Endodermal cell (in vitro differentiated cells): ENCODE results near the gene SLC22A14. TPM values are rescaled to one million over a fixed set of nuclear protein-coding genes. Genes with fewer than 3 reads are reported as not detected.

Experiments
- DNase-seq: peaks from one replicate; pipeline ENCODE4 v3.0.0-alpha.2; 2017
- H3K27ac ChIP-seq: 2 replicates; pipeline ENCODE4 v1.5.1; 2013; ENCODE audit warnings: mild to moderate bottlenecking, low read depth, low read length, moderate library complexity
- H3K27me3 ChIP-seq: 2 replicates; pipeline ENCODE4 v1.6.1; 2013; ENCODE audit warnings: mild to moderate bottlenecking, low read length, moderate library complexity; ENCODE audit not compliant: insufficient read depth, control insufficient read depth, poor library complexity, severe bottlenecking
- H3K36me3 ChIP-seq: 2 replicates; pipeline ENCODE4 v1.7.0; 2013; ENCODE audit warnings: mild to moderate bottlenecking, low read length, moderate library complexity; ENCODE audit not compliant: control insufficient read depth, insufficient read depth
- H3K4me1 ChIP-seq: one replicate; pipeline ENCODE4 v1.7.0; 2013; ENCODE audit warnings: low read length; ENCODE audit not compliant: control insufficient read depth, insufficient read depth
- H3K4me3 ChIP-seq: 2 replicates; pipeline ENCODE4 v1.5.1; 2013; ENCODE audit warnings: mild to moderate bottlenecking, low read length, moderate library complexity
- H3K9ac ChIP-seq: 2 replicates; pipeline ENCODE4 v1.6.1; 2013; ENCODE audit warnings: mild to moderate bottlenecking, low read length, moderate library complexity; ENCODE audit not compliant: poor library complexity, severe bottlenecking; ENCODE audit errors: extremely low read depth
- H3K9me3 ChIP-seq: 2 replicates; pipeline ENCODE4 v1.6.1; 2013; ENCODE audit warnings: mild to moderate bottlenecking, low read length, moderate library complexity; ENCODE audit not compliant: control insufficient read depth
- H3K27ac Mint-ChIP-seq: 2 replicates; pipeline ENCODE4 v1.8.0; 2020; ENCODE audit warnings: mixed read lengths
- H3K27me3 Mint-ChIP-seq: 2 replicates; pipeline ENCODE4 v1.8.0; 2021; ENCODE audit warnings: mild to moderate bottlenecking, mixed read lengths; ENCODE audit not compliant: insufficient read depth
- H3K36me3 Mint-ChIP-seq: 2 replicates; pipeline ENCODE4 v1.8.0; 2020; ENCODE audit warnings: low read depth, mixed read lengths
- H3K4me1 Mint-ChIP-seq: 2 replicates; pipeline ENCODE4 v1.8.0; 2020; ENCODE audit warnings: mixed read lengths
- H3K4me3 Mint-ChIP-seq: 2 replicates; pipeline ENCODE4 v1.8.0; 2020; ENCODE audit warnings: mild to moderate bottlenecking, moderate library complexity, mixed read lengths
- H3K9me3 Mint-ChIP-seq: 2 replicates; pipeline ENCODE4 v1.8.0; 2020; ENCODE audit warnings: mild to moderate bottlenecking, mixed read lengths
- WGBS, 2 experiments: methylation state at CpG; one replicate each; pipeline versions ENCODE4 v1.1.5 to v1.1.7; 2013; ENCODE audit warnings: missing lambda C conversion rate in 2 of 2, mixed read lengths in 1 of 2; ENCODE audit not compliant: insufficient coverage in 1 of 2, insufficient read length in 1 of 2; 5-methylcytosine and 5-hydroxymethylcytosine counted together
- total RNA-seq, 2 donors: library from RNA; stranded (reverse); fragmentation: NEBNext Ultra II Directional in 1 of 2; extraction: Animal tissue kit (Norgen Biotek cat#: 25700) in 1 of 2; gene quantifications; 2 replicates in 1 of 2; 3 replicates in 1 of 2; pipeline ENCODE4 v1.2.1, GENCODE V29; 2021
- TF ChIP-seq, protein P1 (sequence below): fragments of 200-600 bp; sonication (generic); conservative IDR thresholded peaks from 2 replicates; pipeline ENCODE4 v1.5.0; 2021; ENCODE audit warnings: antibody characterized with exemption, mild to moderate bottlenecking

Gene SLC22A14
- total RNA-seq, 2 donors from 2014 or later, result 0.20 TPM; not detected in 1

- H3K36me3 ChIP-seq, result no peaks in the 10 kb centered on the region
- H3K4me1 Mint-ChIP-seq, result peaks cover 5% of the 10 kb centered on the region
- no peak overlapping the region for H3K4me3 Mint-ChIP-seq
- no peak overlapping the region for H3K4me3 ChIP-seq
- no peaks in the 10 kb centered on the region for H3K27me3 ChIP-seq
- no peaks in the 10 kb centered on the region for H3K4me1 ChIP-seq
- peaks cover 21% of the 10 kb centered on the region for H3K27me3 Mint-ChIP-seq
- H3K9me3 Mint-ChIP-seq, result peaks cover 6% of the 10 kb centered on the region
- H3K27ac ChIP-seq, result no peak overlapping the region
- no peak overlapping the region for H3K27ac Mint-ChIP-seq
- DNase-seq, result no peak
- WGBS, 2 experiments, result 93 to 100% methylated on average over 4 to 12 of the region's 12 CpGs
- H3K36me3 Mint-ChIP-seq, result no peaks in the 10 kb centered on the region
- TF ChIP-seq, protein P1, sequence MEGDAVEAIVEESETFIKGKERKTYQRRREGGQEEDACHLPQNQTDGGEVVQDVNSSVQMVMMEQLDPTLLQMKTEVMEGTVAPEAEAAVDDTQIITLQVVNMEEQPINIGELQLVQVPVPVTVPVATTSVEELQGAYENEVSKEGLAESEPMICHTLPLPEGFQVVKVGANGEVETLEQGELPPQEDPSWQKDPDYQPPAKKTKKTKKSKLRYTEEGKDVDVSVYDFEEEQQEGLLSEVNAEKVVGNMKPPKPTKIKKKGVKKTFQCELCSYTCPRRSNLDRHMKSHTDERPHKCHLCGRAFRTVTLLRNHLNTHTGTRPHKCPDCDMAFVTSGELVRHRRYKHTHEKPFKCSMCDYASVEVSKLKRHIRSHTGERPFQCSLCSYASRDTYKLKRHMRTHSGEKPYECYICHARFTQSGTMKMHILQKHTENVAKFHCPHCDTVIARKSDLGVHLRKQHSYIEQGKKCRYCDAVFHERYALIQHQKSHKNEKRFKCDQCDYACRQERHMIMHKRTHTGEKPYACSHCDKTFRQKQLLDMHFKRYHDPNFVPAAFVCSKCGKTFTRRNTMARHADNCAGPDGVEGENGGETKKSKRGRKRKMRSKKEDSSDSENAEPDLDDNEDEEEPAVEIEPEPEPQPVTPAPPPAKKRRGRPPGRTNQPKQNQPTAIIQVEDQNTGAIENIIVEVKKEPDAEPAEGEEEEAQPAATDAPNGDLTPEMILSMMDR, result no peak
- no peaks in the 10 kb centered on the region for H3K9me3 ChIP-seq
- no peak overlapping the region for H3K9ac ChIP-seq
Observed at GRCh38 chr3:38307599-38307998, 25.5 kb downstream of the SLC22A14 start.

DNA sequence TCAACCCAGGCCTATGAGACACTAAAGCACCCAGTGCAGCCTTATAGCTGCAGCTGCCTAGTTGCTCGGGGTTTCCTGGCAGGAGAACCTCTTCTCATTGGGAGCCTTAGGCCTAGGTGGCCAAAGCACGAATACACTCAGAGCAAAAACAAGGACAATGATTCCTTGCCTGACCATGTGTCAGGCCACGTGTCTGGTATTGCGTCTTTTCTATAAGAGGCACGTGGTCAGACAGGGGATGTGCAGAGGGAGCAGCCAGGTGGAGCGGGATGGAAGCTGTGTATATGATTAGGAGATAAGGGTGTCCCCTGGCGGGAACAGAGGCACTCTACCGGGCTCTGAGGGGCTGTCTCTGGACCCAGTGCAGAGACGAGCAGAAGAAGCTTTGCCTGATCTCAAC, 26.4 kb downstream of the SLC22A14 start:
- DNase-seq, result no peak
- H3K9me3 ChIP-seq, result no peaks in the 10 kb centered on the region
- peaks cover 6% of the 10 kb centered on the region for H3K9me3 Mint-ChIP-seq
- H3K4me1 Mint-ChIP-seq, result peaks cover 5% of the 10 kb centered on the region
- TF ChIP-seq, protein P1, result no peak
- no peak overlapping the region for H3K4me3 ChIP-seq
- H3K4me1 ChIP-seq, result no peaks in the 10 kb centered on the region
- WGBS, 2 experiments, result 88 to 89% methylated on average over 3 to 9 of the region's 9 CpGs
- no peak overlapping the region for H3K4me3 Mint-ChIP-seq
- no peak overlapping the region for H3K27ac Mint-ChIP-seq
- H3K36me3 ChIP-seq, result no peaks in the 10 kb centered on the region
- H3K27me3 ChIP-seq, result no peaks in the 10 kb centered on the region
- H3K9ac ChIP-seq, result no peak overlapping the region
- no peak overlapping the region for H3K27ac ChIP-seq
- H3K36me3 Mint-ChIP-seq, result no peaks in the 10 kb centered on the region
- peaks cover 25% of the 10 kb centered on the region for H3K27me3 Mint-ChIP-seq

- Mint-ChIP-seq H3K4me3 (no peak overlapping the region), H3K9me3 (no peaks in the 10 kb centered on the region)
Observed at GRCh38 chr3:38311476-38311875, 29.4 kb downstream of the SLC22A14 start.

More at GRCh38 chr3:38311476-38311875, 29.4 kb downstream of the SLC22A14 start:
- Mint-ChIP-seq H3K27ac (no peak overlapping the region), H3K36me3 (no peaks in the 10 kb centered on the region), H3K27me3 (peaks cover 27% of the 10 kb centered on the region), H3K4me1 (peaks cover 2% of the 10 kb centered on the region)
- Histone ChIP-seq H3K4me3 (no peak overlapping the region), H3K9ac (no peak overlapping the region), H3K36me3 (no peaks in the 10 kb centered on the region), H3K27me3 (no peaks in the 10 kb centered on the region), H3K4me1 (peaks cover 4% of the 10 kb centered on the region), H3K9me3 (no peaks in the 10 kb centered on the region), H3K27ac (no peak overlapping the region)
- no peak for DNase-seq
- TF ChIP-seq, protein P1, result no peak
- 94 to 96% methylated on average over 1 of the region's 1 CpG for WGBS, 2 experiments
